Fibroblast of the aortic adventitia (primary cell): ENCODE results near the gene NREP. TPM values are rescaled to one million over a fixed set of nuclear protein-coding genes. Genes with fewer than 3 reads are reported as not detected.

Source experiments
- DNase-seq: peaks from one replicate; pipeline ENCODE4 v3.0.0-alpha.2; 2010; ENCODE audit warnings: low read depth
- H3K4me3 ChIP-seq: 2 replicates; pipeline ENCODE4 v1.5.1; 2011; ENCODE audit warnings: low read depth, mild to moderate bottlenecking, control low read depth, low read length, moderate library complexity
- CTCF ChIP-seq: IDR thresholded peaks from 2 replicates; pipeline ENCODE4 v1.5.1; 2011; ENCODE audit warnings: mild to moderate bottlenecking, low read length, control low read depth, inconsistent platforms; ENCODE audit not compliant: insufficient read depth
- total RNA-seq: library from RNA; depleted of rRNA; stranded (reverse); fragments of >200 nt; gene quantifications from 2 replicates; pipeline ENCODE4 v1.2.3, GENCODE V29; 2012; ENCODE audit warnings: low replicate concordance

NREP gene
- total RNA-seq, 1 donor: 102 TPM

GRCh38 chr5:111772456-111773122 is 15.6 kb upstream of the NREP start:
- H3K4me3 ChIP-seq: no peak overlapping the region
- DNase-seq: no peak
- TF ChIP-seq CTCF: peak; percentile 3

GRCh38 chr5:111769541-111769940 is 12.5 kb upstream of the NREP start:
- no peak for DNase-seq
- H3K4me3 ChIP-seq: no peak overlapping the region
- TF ChIP-seq CTCF: no peak

- no peak overlapping the region for H3K4me3 ChIP-seq
- DNase-seq: no peak
- TF ChIP-seq CTCF: no peak
Measured at GRCh38 chr5:111765613-111766571, 8.9 kb upstream of the NREP start.

- TF ChIP-seq CTCF: peak; percentile 3
- H3K4me3 ChIP-seq: no peak overlapping the region
- DNase-seq: no peak
Measured at GRCh38 chr5:111764019-111764418, 7.0 kb upstream of the NREP start.

GRCh38 chr5:111762895-111763294 is 5.9 kb upstream of the NREP start:
- no peak for DNase-seq
- no peak for TF ChIP-seq CTCF
- H3K4me3 ChIP-seq: no peak overlapping the region

- no peak for DNase-seq
- peak overlapping the region; percentile 63 for H3K4me3 ChIP-seq
- no peak for TF ChIP-seq CTCF
Measured at GRCh38 chr5:111758284-111758628, 1.3 kb upstream of the NREP start.
